SKM-1 (cell line): ENCODE measurements around the gene ASB11.

Experiments used
- DNase-seq: peaks from one replicate; lab custom pipeline; 2025; ENCODE audit not compliant: unreplicated experiment; lab: John Stamatoyannopoulos, UW

The ASB11 gene

GRCh38 chrX:15315509-15315908, at the start of gene ASB11:
Gene ASB11 (minus strand): TSS chrX:15315640. CDS start chrX:15315605, 35 bp downstream.
- no peak for DNase-seq

GRCh38 chrX:15359701-15360100, 44.3 kb upstream of the ASB11 start:
- DNase-seq = no peak

- DNase-seq = no peak
Measured at GRCh38 chrX:15358533-15358932, 43.1 kb upstream of the ASB11 start.

- no peak for DNase-seq
Measured at GRCh38 chrX:15356444-15356843, 41.0 kb upstream of the ASB11 start.

GRCh38 chrX:15350329-15350996, 35.0 kb upstream of the ASB11 start:
- no peak for DNase-seq

- DNase-seq = no peak
Measured at GRCh38 chrX:15349046-15349445, 33.6 kb upstream of the ASB11 start.

- no peak for DNase-seq
Measured at GRCh38 chrX:15345976-15346375, 30.5 kb upstream of the ASB11 start.

GRCh38 chrX:15344106-15344505, 28.7 kb upstream of the ASB11 start:
- DNase-seq = no peak

- no peak for DNase-seq
Measured at GRCh38 chrX:15343075-15343476, 27.6 kb upstream of the ASB11 start.

- DNase-seq = no peak
Measured at GRCh38 chrX:15340867-15341266, 25.4 kb upstream of the ASB11 start.

GRCh38 chrX:15336023-15336413, 20.6 kb upstream of the ASB11 start:
- DNase-seq = no peak

GRCh38 chrX:15335135-15336022, 19.9 kb upstream of the ASB11 start, which contains the start of gene PIGA:
Gene PIGA (minus strand): TSS chrX:15335523. CDS start chrX:15331930, 3,593 bp downstream.
- DNase-seq = peak; percentile 63

GRCh38 chrX:15334561-15334960, 19.1 kb upstream of the ASB11 start:
- DNase-seq = no peak

GRCh38 chrX:15328821-15329220, 13.4 kb upstream of the ASB11 start:
- DNase-seq = no peak

GRCh38 chrX:15328131-15328530, 12.7 kb upstream of the ASB11 start:
- DNase-seq = no peak

- no peak for DNase-seq
Measured at GRCh38 chrX:15322472-15322871, 7.0 kb upstream of the ASB11 start.

- no peak for DNase-seq
Measured at GRCh38 chrX:15322072-15322471, 6.6 kb upstream of the ASB11 start.

- peak; percentile 19 for DNase-seq
Measured at GRCh38 chrX:15321447-15321846, 6.0 kb upstream of the ASB11 start.

- DNase-seq = no peak
Measured at GRCh38 chrX:15320297-15320696, 4.9 kb upstream of the ASB11 start.

- DNase-seq = no peak
Measured at GRCh38 chrX:15319075-15319474, 3.6 kb upstream of the ASB11 start.

- no peak for DNase-seq
Measured at GRCh38 chrX:15314472-15314871, 968 bp downstream of the ASB11 start.

GRCh38 chrX:15311119-15311518, 4.3 kb downstream of the ASB11 start:
- no peak for DNase-seq
